Coronary artery (tissue), 2 donors: Measurements from ENCODE around the gene ZXDC.

ENCODE experiments used
- DNase-seq: peaks from one replicate; pipeline ENCODE4 v3.0.0-alpha.2; 2017; ENCODE audit warnings: low spot score
- H3K27ac ChIP-seq, 2 donors: fragments of 200-600 bp; sonication (generic); one replicate each; pipeline ENCODE4 v1.5.1; 2016 to 2019
- H3K4me3 ChIP-seq: fragments of 200-600 bp; sonication (generic); 2 replicates; pipeline ENCODE4 v1.5.1; 2016; ENCODE audit warnings: mild to moderate bottlenecking, moderate library complexity
- TF ChIP-seq, protein P1 (sequence below): fragments of 200-600 bp; sonication (generic); IDR thresholded peaks from one replicate; pipeline ENCODE4 v1.5.1; 2019; ENCODE audit warnings: antibody characterized with exemption

ZXDC gene

DNA sequence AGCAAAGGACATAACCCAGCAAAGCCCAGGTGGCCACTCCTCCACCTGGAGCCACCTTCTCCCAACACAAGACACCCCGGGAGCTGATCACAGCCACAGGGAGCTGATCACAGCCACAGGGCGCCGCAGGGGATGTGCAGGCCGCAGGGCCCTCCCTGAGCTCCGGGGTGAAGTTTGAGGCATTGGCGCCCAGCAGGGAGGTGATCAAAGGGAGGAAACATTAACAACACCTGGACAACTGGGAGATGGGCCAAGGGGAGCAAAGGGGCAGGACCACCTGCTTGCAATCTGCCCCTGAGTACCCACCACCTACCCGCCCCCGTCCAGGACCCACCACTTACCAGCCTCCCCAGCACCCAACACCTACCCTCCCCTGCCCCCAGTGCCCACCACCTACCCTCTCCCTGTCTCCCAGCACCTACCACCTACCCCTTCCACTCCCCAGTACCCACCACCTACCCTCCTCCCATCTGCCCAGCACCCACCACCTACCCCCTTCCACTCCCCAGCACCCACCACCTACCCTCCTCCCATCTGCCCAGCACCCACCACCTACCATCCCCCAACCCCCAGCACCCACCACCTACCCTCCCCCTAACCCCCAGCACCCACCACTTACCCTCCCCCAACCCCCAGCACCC is 39.5 kb upstream of the ZXDC start:
- no peak overlapping the region for H3K4me3 ChIP-seq
- no peak overlapping the region for H3K27ac ChIP-seq
- no peak for DNase-seq
- TF ChIP-seq, protein P1, sequence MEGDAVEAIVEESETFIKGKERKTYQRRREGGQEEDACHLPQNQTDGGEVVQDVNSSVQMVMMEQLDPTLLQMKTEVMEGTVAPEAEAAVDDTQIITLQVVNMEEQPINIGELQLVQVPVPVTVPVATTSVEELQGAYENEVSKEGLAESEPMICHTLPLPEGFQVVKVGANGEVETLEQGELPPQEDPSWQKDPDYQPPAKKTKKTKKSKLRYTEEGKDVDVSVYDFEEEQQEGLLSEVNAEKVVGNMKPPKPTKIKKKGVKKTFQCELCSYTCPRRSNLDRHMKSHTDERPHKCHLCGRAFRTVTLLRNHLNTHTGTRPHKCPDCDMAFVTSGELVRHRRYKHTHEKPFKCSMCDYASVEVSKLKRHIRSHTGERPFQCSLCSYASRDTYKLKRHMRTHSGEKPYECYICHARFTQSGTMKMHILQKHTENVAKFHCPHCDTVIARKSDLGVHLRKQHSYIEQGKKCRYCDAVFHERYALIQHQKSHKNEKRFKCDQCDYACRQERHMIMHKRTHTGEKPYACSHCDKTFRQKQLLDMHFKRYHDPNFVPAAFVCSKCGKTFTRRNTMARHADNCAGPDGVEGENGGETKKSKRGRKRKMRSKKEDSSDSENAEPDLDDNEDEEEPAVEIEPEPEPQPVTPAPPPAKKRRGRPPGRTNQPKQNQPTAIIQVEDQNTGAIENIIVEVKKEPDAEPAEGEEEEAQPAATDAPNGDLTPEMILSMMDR = no peak

DNA sequence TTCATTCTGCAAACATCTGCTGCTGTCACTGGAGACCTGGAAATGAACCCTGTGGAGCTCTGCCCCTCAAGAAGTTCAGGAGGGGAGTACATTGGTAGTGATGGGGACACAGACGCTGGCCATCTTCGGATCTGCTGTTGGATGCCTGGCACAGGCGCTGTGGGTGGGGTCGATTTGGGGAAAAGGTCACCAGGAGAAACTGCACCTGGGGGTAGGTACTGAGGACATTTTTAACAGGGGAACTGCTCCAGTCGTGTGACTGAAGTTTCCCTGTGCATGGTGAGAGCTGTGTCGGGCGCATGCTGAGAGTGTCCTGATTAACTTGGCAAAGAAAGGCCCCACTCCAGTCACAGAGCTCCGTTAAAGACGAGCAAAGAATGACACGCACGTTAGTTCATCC is 38.5 kb upstream of the ZXDC start:
- TF ChIP-seq, protein P1 = no peak
- DNase-seq = no peak
- Histone ChIP-seq H3K4me3 (no peak overlapping the region), H3K27ac (no peak overlapping the region)

DNA sequence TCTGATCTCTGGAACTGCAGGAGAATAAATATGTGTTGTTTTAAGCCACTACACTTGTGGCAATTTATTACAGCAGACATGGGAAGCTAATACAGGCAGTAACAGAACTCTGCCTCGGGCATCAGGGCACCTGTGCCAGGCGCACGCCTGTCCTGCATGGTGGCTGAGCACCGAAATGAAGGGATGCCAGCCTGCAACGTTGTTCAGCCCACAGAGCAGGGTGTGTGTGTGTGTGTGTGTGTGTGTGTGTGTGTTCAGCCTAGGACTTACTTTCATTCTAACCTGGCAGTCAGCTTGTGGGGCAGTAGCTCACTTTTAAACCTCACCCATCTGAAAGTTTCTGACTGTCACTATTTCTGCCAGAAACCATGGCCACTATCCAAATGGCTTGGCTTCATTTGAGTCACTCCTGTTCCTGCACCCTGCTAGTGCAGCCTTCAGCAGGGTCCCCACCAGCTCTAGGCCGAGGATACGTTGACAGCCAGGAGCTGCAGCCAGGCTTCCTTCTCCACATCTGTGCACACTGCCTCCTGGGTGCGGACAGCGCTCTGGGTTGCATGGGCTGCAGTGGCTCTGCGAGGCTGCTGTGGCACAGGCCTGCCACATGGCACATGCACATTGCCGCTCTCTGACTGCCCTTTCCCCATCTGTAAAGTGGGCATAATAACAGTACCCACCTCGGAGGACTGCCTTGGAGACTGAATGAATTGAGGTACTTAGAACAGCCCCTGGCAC is 37.4 kb upstream of the ZXDC start:
- no peak for DNase-seq
- Histone ChIP-seq H3K27ac (no peak overlapping the region), H3K4me3 (no peak overlapping the region)
- TF ChIP-seq, protein P1 = no peak

DNA sequence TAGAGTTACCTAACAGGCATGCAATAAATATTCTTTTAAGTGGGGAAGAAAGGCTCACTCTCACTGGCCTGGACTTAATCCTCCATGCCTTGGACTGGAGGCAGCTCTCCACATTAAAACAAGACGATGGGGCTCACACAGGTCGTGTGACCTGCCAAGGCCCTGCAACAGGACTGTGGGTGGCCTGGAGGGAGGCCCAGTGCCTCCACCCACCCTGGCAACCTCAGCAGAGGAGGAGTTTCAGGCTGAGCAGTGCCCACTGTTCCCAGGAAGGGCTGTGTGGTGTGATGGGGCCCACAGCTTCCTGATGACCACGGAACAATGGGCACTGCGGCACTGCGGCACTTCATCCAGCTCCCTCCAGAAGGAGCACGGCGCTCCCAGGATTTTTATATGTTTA is 36.3 kb upstream of the ZXDC start:
- Histone ChIP-seq H3K27ac (no peak overlapping the region), H3K4me3 (no peak overlapping the region)
- TF ChIP-seq, protein P1 = no peak
- no peak for DNase-seq

DNA sequence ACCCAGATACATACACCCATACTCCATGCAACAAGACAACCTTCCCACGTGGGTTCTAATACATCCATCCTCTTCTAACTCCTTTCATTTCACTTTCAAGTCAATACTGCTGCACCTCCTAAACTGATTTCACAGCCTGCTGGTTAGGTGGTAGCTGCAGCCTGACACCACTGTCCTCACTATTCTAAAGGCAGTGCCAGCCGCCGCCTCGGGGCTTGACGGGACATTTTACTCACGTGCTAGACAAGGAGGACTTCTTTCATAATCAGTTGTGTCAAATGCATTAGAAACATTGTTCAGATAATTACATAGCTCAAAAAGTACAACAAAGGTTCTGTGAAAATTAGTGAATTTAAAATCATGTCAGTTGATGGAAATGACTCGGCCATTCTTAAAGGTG is 35.6 kb upstream of the ZXDC start:
- no peak for DNase-seq
- no peak overlapping the region for H3K4me3 ChIP-seq
- TF ChIP-seq, protein P1 = no peak
- H3K27ac ChIP-seq = no peak overlapping the region

DNA sequence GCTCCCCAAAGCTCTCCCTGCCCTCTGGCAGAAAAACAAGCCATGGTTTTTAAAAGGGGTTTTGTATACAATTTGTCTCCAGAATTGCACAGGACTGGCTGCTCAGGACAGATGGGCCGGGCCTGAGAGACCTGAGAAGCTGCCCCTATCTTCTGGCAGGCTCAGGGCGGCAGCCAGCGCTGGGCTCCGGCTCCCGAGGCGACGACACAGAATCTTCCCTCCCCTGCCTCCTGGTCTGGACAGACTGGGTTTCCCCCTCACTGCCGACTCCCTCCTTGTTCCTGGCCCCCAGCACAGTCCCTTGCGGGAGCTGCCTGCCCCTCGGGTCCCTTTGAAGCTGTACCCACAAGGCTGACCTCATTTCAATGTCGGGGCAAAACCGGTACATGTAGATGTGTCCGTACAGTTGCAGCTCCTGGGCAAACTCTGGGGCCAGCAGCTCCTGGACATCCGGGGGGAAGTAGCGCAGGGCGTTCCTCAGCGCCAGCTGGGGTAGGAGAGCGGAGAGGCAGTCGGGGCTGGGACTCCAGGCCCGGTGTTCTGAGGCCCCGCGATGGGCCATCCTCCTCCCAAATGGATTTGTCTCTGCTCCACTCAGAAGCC is 34.7 kb upstream of the ZXDC start:
- no peak for DNase-seq
- H3K4me3 ChIP-seq = no peak overlapping the region
- H3K27ac ChIP-seq = no peak overlapping the region
- TF ChIP-seq, protein P1 = no peak
